WTC11 (cell line): ENCODE data around the gene FOXE1. TPM values are rescaled to one million over a fixed set of nuclear protein-coding genes. Genes with fewer than 3 reads are reported as not detected.

Source experiments
- ATAC-seq: fragments of 200-7000 bp; cut with Tn5 transposase; 2 replicates; pipeline ENCODE4 v1.10.0; 2021; ENCODE audit warnings: mild to moderate bottlenecking, moderate library complexity
- CTCF ChIA-PET: fragments of 300-600 bp; sonication (Branson Sonifier 250); formaldehyde crosslinking; loops from one replicate; lab custom pipeline; 2021; ENCODE audit warnings: antibody characterized with exemption; lab: Charles Lee
- POLR2A ChIA-PET: fragments of 350-600 bp; sonication (Branson Sonifier 250); formaldehyde crosslinking; loops from one replicate; lab custom pipeline; 2021; ENCODE audit warnings: antibody characterized with exemption; lab: Charles Lee
- DNase-seq: peaks from one replicate; pipeline ENCODE4 v3.0.0; 2021; ENCODE audit warnings: low spot score
- H3K27ac Mint-ChIP-seq: 2 replicates; pipeline ENCODE4 v1.8.0; 2021; ENCODE audit warnings: mixed read lengths
- H3K27me3 Mint-ChIP-seq: 2 replicates; pipeline ENCODE4 v1.8.0; 2021; ENCODE audit warnings: low read depth, mild to moderate bottlenecking, moderate library complexity, mixed read lengths
- H3K36me3 Mint-ChIP-seq: 2 replicates; pipeline ENCODE4 v1.8.0; 2021; ENCODE audit warnings: mixed read lengths
- H3K4me1 Mint-ChIP-seq: 2 replicates; pipeline ENCODE4 v1.8.0; 2022; ENCODE audit warnings: mixed read lengths
- H3K4me3 Mint-ChIP-seq: 2 replicates; pipeline ENCODE4 v1.8.0; 2021; ENCODE audit warnings: mild to moderate bottlenecking, moderate library complexity, mixed read lengths
- H3K9me3 Mint-ChIP-seq: 2 replicates; pipeline ENCODE4 v1.8.0; 2021; ENCODE audit warnings: mixed read lengths
- CREB1 ChIP-seq: sonication (generic); formaldehyde crosslinking; IDR thresholded peaks from 2 replicates; pipeline ENCODE4 v1.8.0; 2023; ENCODE audit warnings: mild to moderate bottlenecking, missing genetic modification reagents
- ELF4 ChIP-seq: sonication (generic); formaldehyde crosslinking; IDR thresholded peaks from 2 replicates; pipeline ENCODE4 v1.8.1; 2022; ENCODE audit warnings: low read depth, mild to moderate bottlenecking, moderate library complexity, missing genetic modification reagents
- PRRX2 ChIP-seq: fragments of 250-450 bp; sonication (Bioruptor Pico); IDR thresholded peaks from 2 replicates; pipeline ENCODE4 v1.8.0; 2021; ENCODE audit warnings: mild to moderate bottlenecking
- SMAD4 ChIP-seq: sonication (generic); formaldehyde crosslinking; IDR thresholded peaks from 2 replicates; pipeline ENCODE4 v1.8.0; 2022; ENCODE audit warnings: mild to moderate bottlenecking, missing genetic modification reagents
- TCF7 ChIP-seq: sonication (generic); formaldehyde crosslinking; IDR thresholded peaks from 2 replicates; pipeline ENCODE4 v1.8.0; 2022; ENCODE audit warnings: mild to moderate bottlenecking, low read depth, missing genetic modification reagents, moderate library complexity
- ZNF121 ChIP-seq: sonication (generic); formaldehyde crosslinking; IDR thresholded peaks from 2 replicates; pipeline ENCODE4 v1.8.0; 2023; ENCODE audit warnings: missing genetic modification reagents
- ZNF232 ChIP-seq: sonication (generic); formaldehyde crosslinking; IDR thresholded peaks from 2 replicates; pipeline ENCODE4 v1.8.0; 2022; ENCODE audit warnings: mild to moderate bottlenecking, missing genetic modification reagents
- total RNA-seq: library from RNA; stranded (reverse); gene quantifications from 3 replicates; pipeline ENCODE4 v1.2.3, GENCODE V29; 2021
- TF ChIP-seq, protein P1 (sequence below): sonication (generic); formaldehyde crosslinking; IDR thresholded peaks from 2 replicates; pipeline ENCODE4 v1.8.0; 2022; ENCODE audit warnings: missing genetic modification reagents
- TF ChIP-seq, protein P2 (sequence below): fragments of 250-450 bp; sonication (Bioruptor Pico); IDR thresholded peaks from 2 replicates; pipeline ENCODE4 v1.9.0; 2021; ENCODE audit warnings: mild to moderate bottlenecking
- TF ChIP-seq, protein P3 (sequence below): fragments of 200-600 bp; IDR thresholded peaks from 2 replicates; pipeline ENCODE4 v1.8.0; 2022; ENCODE audit warnings: antibody characterized with exemption
- TF ChIP-seq, protein P4 (sequence below): fragments of 250-450 bp; sonication (Bioruptor Pico); IDR thresholded peaks from 2 replicates; pipeline ENCODE4 v1.9.0; 2021; ENCODE audit warnings: mild to moderate bottlenecking, borderline replicate concordance
- TF ChIP-seq, protein P5 (sequence below): fragments of 250-450 bp; sonication (Bioruptor Pico); IDR thresholded peaks from 2 replicates; pipeline ENCODE4 v2.1.2; 2022; ENCODE audit warnings: mild to moderate bottlenecking, moderate library complexity

Gene FOXE1
- total RNA-seq, 1 experiment from 2014 or later = 0.09 TPM

DNA sequence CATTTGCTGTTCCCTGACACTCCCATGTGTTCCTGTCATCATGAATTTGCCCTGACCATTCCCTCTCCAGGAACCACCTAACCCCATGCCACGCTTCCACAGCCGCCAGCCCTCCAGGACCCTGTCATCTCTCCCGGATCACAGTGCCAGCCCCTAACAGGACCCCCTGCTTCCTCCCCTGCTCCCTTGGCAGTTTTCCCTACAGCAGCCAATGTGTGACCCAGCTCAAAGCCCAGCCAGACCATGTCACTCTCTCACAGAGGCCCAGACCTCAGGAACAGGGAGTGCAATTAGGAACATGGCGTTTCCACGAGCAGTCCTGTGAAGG, 8.1 kb downstream of the FOXE1 start:
- peaks cover 6% of the 10 kb centered on the region for H3K9me3 Mint-ChIP-seq
- TF ChIP-seq, protein P1, sequence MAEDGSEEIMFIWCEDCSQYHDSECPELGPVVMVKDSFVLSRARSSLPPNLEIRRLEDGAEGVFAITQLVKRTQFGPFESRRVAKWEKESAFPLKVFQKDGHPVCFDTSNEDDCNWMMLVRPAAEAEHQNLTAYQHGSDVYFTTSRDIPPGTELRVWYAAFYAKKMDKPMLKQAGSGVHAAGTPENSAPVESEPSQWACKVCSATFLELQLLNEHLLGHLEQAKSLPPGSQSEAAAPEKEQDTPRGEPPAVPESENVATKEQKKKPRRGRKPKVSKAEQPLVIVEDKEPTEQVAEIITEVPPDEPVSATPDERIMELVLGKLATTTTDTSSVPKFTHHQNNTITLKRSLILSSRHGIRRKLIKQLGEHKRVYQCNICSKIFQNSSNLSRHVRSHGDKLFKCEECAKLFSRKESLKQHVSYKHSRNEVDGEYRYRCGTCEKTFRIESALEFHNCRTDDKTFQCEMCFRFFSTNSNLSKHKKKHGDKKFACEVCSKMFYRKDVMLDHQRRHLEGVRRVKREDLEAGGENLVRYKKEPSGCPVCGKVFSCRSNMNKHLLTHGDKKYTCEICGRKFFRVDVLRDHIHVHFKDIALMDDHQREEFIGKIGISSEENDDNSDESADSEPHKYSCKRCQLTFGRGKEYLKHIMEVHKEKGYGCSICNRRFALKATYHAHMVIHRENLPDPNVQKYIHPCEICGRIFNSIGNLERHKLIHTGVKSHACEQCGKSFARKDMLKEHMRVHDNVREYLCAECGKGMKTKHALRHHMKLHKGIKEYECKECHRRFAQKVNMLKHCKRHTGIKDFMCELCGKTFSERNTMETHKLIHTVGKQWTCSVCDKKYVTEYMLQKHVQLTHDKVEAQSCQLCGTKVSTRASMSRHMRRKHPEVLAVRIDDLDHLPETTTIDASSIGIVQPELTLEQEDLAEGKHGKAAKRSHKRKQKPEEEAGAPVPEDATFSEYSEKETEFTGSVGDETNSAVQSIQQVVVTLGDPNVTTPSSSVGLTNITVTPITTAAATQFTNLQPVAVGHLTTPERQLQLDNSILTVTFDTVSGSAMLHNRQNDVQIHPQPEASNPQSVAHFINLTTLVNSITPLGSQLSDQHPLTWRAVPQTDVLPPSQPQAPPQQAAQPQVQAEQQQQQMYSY = no peak
- no peak for TF ChIP-seq TCF7 (CRISPR knock-in tag)
- TF ChIP-seq ZNF232 = no peak
- TF ChIP-seq, protein P2, sequence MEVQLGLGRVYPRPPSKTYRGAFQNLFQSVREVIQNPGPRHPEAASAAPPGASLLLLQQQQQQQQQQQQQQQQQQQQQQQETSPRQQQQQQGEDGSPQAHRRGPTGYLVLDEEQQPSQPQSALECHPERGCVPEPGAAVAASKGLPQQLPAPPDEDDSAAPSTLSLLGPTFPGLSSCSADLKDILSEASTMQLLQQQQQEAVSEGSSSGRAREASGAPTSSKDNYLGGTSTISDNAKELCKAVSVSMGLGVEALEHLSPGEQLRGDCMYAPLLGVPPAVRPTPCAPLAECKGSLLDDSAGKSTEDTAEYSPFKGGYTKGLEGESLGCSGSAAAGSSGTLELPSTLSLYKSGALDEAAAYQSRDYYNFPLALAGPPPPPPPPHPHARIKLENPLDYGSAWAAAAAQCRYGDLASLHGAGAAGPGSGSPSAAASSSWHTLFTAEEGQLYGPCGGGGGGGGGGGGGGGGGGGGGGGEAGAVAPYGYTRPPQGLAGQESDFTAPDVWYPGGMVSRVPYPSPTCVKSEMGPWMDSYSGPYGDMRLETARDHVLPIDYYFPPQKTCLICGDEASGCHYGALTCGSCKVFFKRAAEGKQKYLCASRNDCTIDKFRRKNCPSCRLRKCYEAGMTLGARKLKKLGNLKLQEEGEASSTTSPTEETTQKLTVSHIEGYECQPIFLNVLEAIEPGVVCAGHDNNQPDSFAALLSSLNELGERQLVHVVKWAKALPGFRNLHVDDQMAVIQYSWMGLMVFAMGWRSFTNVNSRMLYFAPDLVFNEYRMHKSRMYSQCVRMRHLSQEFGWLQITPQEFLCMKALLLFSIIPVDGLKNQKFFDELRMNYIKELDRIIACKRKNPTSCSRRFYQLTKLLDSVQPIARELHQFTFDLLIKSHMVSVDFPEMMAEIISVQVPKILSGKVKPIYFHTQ (CRISPR knock-in tag) = no peak
- no peak for TF ChIP-seq ELF4 (CRISPR knock-in tag)
- TF ChIP-seq, protein P3, sequence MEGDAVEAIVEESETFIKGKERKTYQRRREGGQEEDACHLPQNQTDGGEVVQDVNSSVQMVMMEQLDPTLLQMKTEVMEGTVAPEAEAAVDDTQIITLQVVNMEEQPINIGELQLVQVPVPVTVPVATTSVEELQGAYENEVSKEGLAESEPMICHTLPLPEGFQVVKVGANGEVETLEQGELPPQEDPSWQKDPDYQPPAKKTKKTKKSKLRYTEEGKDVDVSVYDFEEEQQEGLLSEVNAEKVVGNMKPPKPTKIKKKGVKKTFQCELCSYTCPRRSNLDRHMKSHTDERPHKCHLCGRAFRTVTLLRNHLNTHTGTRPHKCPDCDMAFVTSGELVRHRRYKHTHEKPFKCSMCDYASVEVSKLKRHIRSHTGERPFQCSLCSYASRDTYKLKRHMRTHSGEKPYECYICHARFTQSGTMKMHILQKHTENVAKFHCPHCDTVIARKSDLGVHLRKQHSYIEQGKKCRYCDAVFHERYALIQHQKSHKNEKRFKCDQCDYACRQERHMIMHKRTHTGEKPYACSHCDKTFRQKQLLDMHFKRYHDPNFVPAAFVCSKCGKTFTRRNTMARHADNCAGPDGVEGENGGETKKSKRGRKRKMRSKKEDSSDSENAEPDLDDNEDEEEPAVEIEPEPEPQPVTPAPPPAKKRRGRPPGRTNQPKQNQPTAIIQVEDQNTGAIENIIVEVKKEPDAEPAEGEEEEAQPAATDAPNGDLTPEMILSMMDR = no peak
- no peak for TF ChIP-seq PRRX2 (CRISPR knock-in tag)
- TF ChIP-seq CREB1 (CRISPR knock-in tag) = no peak
- TF ChIP-seq ZNF121 = no peak
- TF ChIP-seq, protein P4, sequence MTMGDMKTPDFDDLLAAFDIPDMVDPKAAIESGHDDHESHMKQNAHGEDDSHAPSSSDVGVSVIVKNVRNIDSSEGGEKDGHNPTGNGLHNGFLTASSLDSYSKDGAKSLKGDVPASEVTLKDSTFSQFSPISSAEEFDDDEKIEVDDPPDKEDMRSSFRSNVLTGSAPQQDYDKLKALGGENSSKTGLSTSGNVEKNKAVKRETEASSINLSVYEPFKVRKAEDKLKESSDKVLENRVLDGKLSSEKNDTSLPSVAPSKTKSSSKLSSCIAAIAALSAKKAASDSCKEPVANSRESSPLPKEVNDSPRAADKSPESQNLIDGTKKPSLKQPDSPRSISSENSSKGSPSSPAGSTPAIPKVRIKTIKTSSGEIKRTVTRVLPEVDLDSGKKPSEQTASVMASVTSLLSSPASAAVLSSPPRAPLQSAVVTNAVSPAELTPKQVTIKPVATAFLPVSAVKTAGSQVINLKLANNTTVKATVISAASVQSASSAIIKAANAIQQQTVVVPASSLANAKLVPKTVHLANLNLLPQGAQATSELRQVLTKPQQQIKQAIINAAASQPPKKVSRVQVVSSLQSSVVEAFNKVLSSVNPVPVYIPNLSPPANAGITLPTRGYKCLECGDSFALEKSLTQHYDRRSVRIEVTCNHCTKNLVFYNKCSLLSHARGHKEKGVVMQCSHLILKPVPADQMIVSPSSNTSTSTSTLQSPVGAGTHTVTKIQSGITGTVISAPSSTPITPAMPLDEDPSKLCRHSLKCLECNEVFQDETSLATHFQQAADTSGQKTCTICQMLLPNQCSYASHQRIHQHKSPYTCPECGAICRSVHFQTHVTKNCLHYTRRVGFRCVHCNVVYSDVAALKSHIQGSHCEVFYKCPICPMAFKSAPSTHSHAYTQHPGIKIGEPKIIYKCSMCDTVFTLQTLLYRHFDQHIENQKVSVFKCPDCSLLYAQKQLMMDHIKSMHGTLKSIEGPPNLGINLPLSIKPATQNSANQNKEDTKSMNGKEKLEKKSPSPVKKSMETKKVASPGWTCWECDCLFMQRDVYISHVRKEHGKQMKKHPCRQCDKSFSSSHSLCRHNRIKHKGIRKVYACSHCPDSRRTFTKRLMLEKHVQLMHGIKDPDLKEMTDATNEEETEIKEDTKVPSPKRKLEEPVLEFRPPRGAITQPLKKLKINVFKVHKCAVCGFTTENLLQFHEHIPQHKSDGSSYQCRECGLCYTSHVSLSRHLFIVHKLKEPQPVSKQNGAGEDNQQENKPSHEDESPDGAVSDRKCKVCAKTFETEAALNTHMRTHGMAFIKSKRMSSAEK = no peak
- no peak for TF ChIP-seq SMAD4 (CRISPR knock-in tag)
- TF ChIP-seq, protein P5, sequence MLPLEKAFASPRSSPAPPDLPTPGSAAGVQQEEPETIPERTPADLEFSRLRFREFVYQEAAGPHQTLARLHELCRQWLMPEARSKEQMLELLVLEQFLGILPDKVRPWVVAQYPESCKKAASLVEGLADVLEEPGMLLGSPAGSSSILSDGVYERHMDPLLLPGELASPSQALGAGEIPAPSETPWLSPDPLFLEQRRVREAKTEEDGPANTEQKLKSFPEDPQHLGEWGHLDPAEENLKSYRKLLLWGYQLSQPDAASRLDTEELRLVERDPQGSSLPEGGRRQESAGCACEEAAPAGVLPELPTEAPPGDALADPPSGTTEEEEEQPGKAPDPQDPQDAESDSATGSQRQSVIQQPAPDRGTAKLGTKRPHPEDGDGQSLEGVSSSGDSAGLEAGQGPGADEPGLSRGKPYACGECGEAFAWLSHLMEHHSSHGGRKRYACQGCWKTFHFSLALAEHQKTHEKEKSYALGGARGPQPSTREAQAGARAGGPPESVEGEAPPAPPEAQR (CRISPR knock-in tag) = no peak
- no peak for ATAC-seq
- no peak for DNase-seq
- H3K4me3 Mint-ChIP-seq = no peak overlapping the region
- POLR2A ChIA-PET = no interaction called here
- peaks cover 94% of the 10 kb centered on the region for H3K27me3 Mint-ChIP-seq
- no peak overlapping the region for H3K27ac Mint-ChIP-seq
- peaks cover 3% of the 10 kb centered on the region; the same call in 1 of the 2 replicates for H3K36me3 Mint-ChIP-seq
- peaks cover 19% of the 10 kb centered on the region for H3K4me1 Mint-ChIP-seq
- CTCF ChIA-PET = interaction anchor here (1.4 to 2.3 kb wide), 2 partner anchors 29 to 35 kb away, joined by 4 to 12 read pairs; no protein-coding TSS in a partner anchor
